HAP-1 (cell line): ENCODE data around the gene FUCA1.
"Not testable (repeated sequence)": the region's sequence is repeated elsewhere in the genome, so short reads cannot be mapped to it uniquely, and the experiment has no call there.

Experiments
- DNase-seq, 2 experiments: peaks; one replicate each; pipeline ENCODE4 v3.0.0-alpha.2; 2016 to 2020; ENCODE audit warnings: low spot score in 2 of 2
- H3K27me3 ChIP-seq: fragments of 250-450 bp; sonication (Bioruptor Pico); 2 replicates; pipeline ENCODE4 v1.5.1; 2020; ENCODE audit warnings: low read depth, mild to moderate bottlenecking, moderate library complexity
- H3K36me3 ChIP-seq: fragments of 250-450 bp; sonication (Bioruptor Pico); replicated peaks from 2 replicates; pipeline ENCODE4 v1.5.1; 2020; ENCODE audit warnings: mild to moderate bottlenecking
- H3K4me1 ChIP-seq: fragments of 250-450 bp; sonication (Bioruptor Pico); 2 replicates; pipeline ENCODE4 v1.5.1; 2020; ENCODE audit warnings: mild to moderate bottlenecking
- H3K4me3 ChIP-seq: fragments of 250-450 bp; sonication (Bioruptor Pico); 2 replicates; pipeline ENCODE4 v1.5.1; 2020; ENCODE audit warnings: mild to moderate bottlenecking, moderate library complexity
- H3K9me3 ChIP-seq: fragments of 250-450 bp; sonication (Bioruptor Pico); 2 replicates; pipeline ENCODE4 v1.5.1; 2020; ENCODE audit warnings: mild to moderate bottlenecking, moderate library complexity
- in situ Hi-C: fragments of 300-500 bp; cut with MboI; formaldehyde crosslinking; loops from 3 replicates; pipeline ENCODE4 v1.14.3; 2020; ENCODE audit warnings: low sequenced_read_pairs, inconsistent platforms, mixed read lengths

Gene FUCA1

GRCh38 chr1:23875382-23875781 is 7.3 kb upstream of the FUCA1 start:
- H3K36me3 ChIP-seq: no peaks in the 10 kb centered on the region
- no peak for DNase-seq
- H3K4me1 ChIP-seq: no peaks in the 10 kb centered on the region
- H3K4me3 ChIP-seq: no peak overlapping the region
- no peaks in the 10 kb centered on the region for H3K27me3 ChIP-seq
- in situ Hi-C loops: no loop called here
- H3K9me3 ChIP-seq: peaks cover 18% of the 10 kb centered on the region

- in situ Hi-C loops: no loop called here
These were observed 4.3 kb upstream of the FUCA1 start for GRCh38 chr1:23872421-23872820.

GRCh38 chr1:23869051-23869450 is 961 bp upstream of the FUCA1 start:
- peaks cover 17% of the 10 kb centered on the region for H3K4me1 ChIP-seq

More at GRCh38 chr1:23872421-23872820, 4.3 kb upstream of the FUCA1 start:
- DNase-seq: no peak
- Histone ChIP-seq H3K4me3 (no peak overlapping the region), H3K4me1 (peaks cover 5% of the 10 kb centered on the region), H3K9me3 (peaks cover 2% of the 10 kb centered on the region; the same call in 1 of the 2 replicates), H3K27me3 (no peaks in the 10 kb centered on the region), H3K36me3 (no peaks in the 10 kb centered on the region)

DNA sequence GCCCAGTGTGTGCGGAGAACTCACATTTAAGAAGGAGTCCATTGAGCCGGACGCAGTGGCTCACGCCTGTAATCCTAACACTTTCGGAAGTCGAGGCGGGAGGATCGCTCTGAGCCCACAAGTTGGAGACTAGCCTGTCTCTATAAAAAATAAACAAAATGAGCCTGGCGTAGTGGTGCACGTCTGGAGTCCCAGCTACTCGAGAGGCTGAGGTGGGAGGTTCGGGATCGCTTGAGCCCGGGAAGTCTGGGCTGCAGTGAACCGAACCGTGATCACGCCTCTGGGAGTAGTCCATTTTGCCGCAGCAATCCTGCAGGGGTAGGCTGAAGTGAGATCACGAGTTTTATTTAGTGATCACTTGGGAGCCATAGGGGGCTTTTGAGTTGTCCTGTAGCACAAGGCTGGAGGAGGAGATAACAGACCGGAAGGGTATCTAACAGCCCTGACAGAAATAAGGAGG is 497 bp upstream of the FUCA1 start:
- Histone ChIP-seq H3K27me3 (no peaks in the 10 kb centered on the region), H3K4me3 (peak overlapping the region; percentile 85), H3K9me3 (no peaks in the 10 kb centered on the region), H3K36me3 (no peaks in the 10 kb centered on the region; the same call in 1 of the 2 replicates), H3K4me1 (peaks cover 17% of the 10 kb centered on the region)
- no peak for DNase-seq
- in situ Hi-C loops: no loop called here

More at GRCh38 chr1:23869051-23869450, 961 bp upstream of the FUCA1 start:
- Histone ChIP-seq H3K4me3 (no peak overlapping the region), H3K36me3 (no peaks in the 10 kb centered on the region; the same call in 1 of the 2 replicates), H3K27me3 (no peaks in the 10 kb centered on the region), H3K9me3 (no peaks in the 10 kb centered on the region)
- DNase-seq: no peak
- in situ Hi-C loops: no loop called here

DNA sequence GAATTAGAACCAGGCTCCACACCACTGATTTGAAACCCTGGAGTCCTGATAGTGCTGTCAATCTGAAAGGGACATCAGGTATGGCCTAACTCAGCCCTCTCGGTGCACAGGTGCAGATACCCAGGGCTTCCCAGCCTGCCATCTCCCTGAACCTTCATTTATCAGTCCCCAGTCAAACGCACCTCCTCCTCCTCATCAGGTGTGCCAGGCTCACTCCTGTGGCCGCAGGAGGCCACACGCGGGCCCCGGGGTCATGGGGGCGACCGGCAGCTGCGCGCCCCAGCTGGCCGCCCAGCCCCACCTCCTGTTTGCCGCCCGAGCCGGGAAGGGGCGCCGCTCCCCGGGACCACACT is 572 bp downstream of the FUCA1 start:
- DNase-seq: no peak
- H3K27me3 ChIP-seq: no peaks in the 10 kb centered on the region
- peak overlapping the region; percentile 85 for H3K4me3 ChIP-seq
- peaks cover 17% of the 10 kb centered on the region for H3K4me1 ChIP-seq
- no peaks in the 10 kb centered on the region for H3K9me3 ChIP-seq
- in situ Hi-C loops: no loop called here
- no peaks in the 10 kb centered on the region; the same call in none of the 2 replicates for H3K36me3 ChIP-seq

- H3K9me3 ChIP-seq: no peaks in the 10 kb centered on the region
- no peaks in the 10 kb centered on the region for H3K27me3 ChIP-seq
- no peak for DNase-seq
- H3K4me1 ChIP-seq: peaks cover 17% of the 10 kb centered on the region
- H3K4me3 ChIP-seq: no peak overlapping the region
- in situ Hi-C loops: no loop called here
- no peaks in the 10 kb centered on the region; the same call in none of the 2 replicates for H3K36me3 ChIP-seq
These were observed 2.6 kb downstream of the FUCA1 start for GRCh38 chr1:23865543-23865930.

DNA sequence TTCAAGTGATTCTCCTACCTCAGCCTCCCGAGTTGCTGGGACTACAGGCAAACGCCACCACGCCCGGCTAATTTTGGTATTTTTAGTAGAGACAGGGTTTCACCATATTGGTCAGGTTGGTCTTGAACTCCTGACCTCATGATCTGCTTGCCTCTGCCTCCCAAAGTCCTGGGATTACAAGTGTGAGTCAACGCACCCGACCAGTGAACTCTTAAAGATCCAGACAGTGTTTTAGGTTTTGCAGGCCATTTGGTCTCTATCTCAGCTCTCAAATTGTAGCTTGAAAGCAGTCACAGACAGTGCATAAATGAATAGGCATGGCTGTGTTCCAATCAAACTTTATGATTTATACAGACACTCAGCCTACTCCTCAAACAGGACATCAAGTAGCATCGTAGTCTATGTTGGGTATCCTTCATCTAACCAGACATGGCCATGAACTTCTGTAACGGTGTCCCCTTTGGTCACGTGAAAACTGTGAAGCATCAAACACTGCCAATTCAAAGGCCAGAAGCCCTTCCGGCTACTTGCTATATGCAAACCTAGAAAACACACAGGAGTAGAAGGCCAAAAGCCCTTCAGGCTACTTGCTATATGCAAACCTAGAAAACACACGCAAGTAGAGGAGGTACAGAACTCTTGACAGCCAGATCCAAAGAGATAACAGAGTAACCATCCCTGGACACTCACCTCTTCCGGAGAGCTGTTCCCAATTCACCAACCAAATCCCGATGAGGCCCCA is 3.1 kb downstream of the FUCA1 start:
- in situ Hi-C loops: no loop called here
- no peak overlapping the region for H3K4me3 ChIP-seq
- no peak for DNase-seq

GRCh38 chr1:23862640-23863039 is 5.5 kb downstream of the FUCA1 start:
- H3K36me3 ChIP-seq: peaks cover 3% of the 10 kb centered on the region
- H3K4me1 ChIP-seq: peaks cover 13% of the 10 kb centered on the region
- no peaks in the 10 kb centered on the region for H3K9me3 ChIP-seq
- no peak overlapping the region for H3K4me3 ChIP-seq
- H3K27me3 ChIP-seq: no peaks in the 10 kb centered on the region
- in situ Hi-C loops: no loop called here
- no peak for DNase-seq

More for the DNA sequence above, 3.1 kb downstream of the FUCA1 start:
- H3K36me3 ChIP-seq: no peaks in the 10 kb centered on the region; the same call in none of the 2 replicates
- H3K4me1 ChIP-seq: peaks cover 17% of the 10 kb centered on the region
- H3K27me3 ChIP-seq: no peaks in the 10 kb centered on the region
- H3K9me3 ChIP-seq: no peaks in the 10 kb centered on the region

GRCh38 chr1:23854568-23854967 is 13.5 kb downstream of the FUCA1 start:
- H3K36me3 ChIP-seq: peaks cover 1% of the 10 kb centered on the region; the same call in 1 of the 2 replicates

DNA sequence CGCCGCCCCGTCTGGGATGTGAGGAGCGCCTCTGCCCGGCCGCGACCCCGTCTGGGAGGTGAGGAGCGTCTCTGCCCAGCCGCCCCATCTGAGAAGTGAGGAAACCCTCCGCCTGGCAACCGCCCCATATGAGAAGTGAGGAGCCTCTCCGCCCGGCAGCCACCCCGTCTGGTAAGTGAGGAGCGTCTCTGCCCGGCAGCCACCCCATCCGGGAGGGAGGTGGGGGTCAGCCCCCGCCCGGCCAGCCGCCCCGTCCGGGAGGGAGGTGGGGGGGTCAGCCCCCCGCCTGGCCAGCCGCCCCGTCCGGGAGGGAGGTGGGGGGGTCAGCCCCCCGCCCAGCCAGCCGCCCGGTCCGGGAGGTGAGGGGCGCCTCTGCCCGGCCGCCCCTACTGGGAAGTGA is 15.0 kb downstream of the FUCA1 start:
- DNase-seq, H3K4me3 ChIP-seq, in situ Hi-C loops, H3K27me3 ChIP-seq, H3K4me1 ChIP-seq, H3K36me3 ChIP-seq, H3K9me3 ChIP-seq: not testable (repeated sequence)

More at GRCh38 chr1:23854568-23854967, 13.5 kb downstream of the FUCA1 start:
- no peaks in the 10 kb centered on the region for H3K9me3 ChIP-seq
- no peaks in the 10 kb centered on the region for H3K27me3 ChIP-seq
- in situ Hi-C loops: no loop called here
- no peaks in the 10 kb centered on the region for H3K4me1 ChIP-seq
- DNase-seq: no peak
- H3K4me3 ChIP-seq: no peak overlapping the region

DNA sequence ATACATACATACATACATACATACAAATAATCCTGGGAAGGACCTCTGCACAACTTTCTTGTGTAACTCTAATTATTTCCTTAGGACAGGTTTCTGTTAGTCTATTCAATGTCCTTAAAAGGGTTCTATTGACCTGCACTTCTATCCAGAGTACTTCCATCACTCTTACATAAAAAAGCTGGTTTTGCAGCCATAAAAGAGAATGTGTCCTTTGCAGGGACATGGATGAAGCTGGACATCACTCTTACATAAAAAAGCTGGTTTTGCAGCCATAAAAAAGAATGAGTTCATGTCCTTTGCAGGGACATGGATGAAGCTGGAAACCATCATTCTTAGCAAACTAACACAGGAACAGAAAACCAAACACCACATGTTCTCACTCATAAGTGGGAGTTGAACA is 16.7 kb downstream of the FUCA1 start:
- H3K36me3 ChIP-seq, H3K4me3 ChIP-seq, in situ Hi-C loops, DNase-seq, H3K27me3 ChIP-seq, H3K4me1 ChIP-seq, H3K9me3 ChIP-seq: not testable (repeated sequence)

DNA sequence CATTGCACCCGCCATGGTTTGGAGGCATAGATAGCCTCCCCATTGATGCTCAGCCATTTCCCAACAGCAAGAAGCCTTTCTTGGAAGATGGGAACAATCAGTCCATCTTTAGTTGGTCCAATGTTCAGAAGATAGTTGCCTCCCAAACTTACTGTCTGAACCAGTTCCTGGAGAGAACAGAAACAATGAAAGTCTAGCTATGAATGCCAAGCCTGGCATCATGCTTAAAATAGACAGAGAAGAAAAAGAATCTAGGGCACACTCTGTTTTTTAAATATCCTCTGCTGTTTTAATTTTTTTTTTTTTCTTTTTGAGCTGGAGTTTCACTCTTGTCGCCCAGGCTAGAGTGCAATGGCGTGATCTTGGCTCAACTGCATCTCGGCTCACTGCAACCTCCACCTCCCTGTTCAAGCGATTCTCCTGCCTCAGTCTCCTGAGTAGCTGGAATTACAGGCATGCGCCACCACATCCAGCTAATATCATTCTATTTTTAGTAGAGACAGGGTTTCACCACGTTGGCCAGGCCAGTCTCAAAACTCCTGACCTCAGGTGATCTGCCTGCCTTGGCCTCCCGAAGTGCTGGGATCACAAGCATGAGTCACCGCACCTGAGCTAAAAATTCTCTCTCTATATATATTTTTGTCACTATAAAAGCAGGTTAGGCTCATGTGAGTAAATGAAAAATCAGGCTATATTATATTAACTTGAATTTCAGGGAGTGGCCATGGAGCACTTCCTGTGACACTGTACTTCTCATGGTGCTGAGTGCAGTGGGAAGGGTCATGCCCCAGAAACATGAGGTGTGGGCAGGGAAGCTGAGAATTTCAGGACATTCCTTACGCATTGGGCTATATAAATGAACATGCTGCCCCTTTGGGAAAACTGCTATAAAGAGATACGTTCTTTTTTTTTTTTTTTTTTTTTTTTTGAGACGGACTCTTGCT is 19.1 kb downstream of the FUCA1 start:
- no peak for DNase-seq
- Histone ChIP-seq H3K4me1 (no peaks in the 10 kb centered on the region), H3K27me3 (no peaks in the 10 kb centered on the region), H3K36me3 (peaks cover 8% of the 10 kb centered on the region; the same call in 1 of the 2 replicates), H3K4me3 (no peak overlapping the region), H3K9me3 (no peaks in the 10 kb centered on the region)
- in situ Hi-C loops: no loop called here

DNA sequence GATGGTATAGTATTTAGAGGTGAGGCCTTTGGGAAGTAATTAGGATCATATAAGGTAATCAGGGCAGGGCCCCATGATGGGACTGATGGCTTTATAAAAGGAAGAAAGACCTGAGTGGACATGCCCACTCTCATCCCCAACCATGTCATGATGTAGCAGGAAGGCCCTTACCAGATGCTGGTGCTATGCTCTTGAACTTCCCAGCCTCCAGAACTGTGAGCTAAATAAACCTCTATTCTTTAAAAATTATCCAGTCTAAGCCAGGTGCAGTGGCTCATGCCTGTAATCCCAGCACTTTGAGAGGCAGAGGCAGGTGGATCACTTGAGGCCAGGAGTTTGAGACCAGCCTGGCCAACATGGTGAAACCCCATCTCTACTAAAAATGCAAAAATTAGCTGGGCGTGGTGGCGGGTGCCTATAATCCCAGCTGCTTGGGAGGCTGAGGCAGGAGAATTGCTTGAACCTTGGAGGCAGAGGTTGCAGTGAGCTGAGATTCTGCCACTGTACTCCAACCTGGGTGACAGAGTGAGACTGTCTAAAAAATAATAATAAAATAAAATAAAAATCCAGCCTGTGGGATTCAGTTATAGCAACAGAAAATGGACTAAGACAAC is 20.5 kb downstream of the FUCA1 start:
- H3K4me3 ChIP-seq, DNase-seq, H3K4me1 ChIP-seq, H3K9me3 ChIP-seq, H3K27me3 ChIP-seq, in situ Hi-C loops, H3K36me3 ChIP-seq: not testable (repeated sequence)
